GM12873 (cell line): ENCODE results near the gene SUPT7L.

ENCODE experiments used
- CTCF ChIP-seq: IDR thresholded peaks from 2 replicates; pipeline ENCODE4 v1.5.1; 2012; ENCODE audit warnings: low read depth, mild to moderate bottlenecking, moderate library complexity, low read length, control low read depth; ENCODE audit not compliant: insufficient read depth; ENCODE audit errors: missing control alignments

The SUPT7L gene

DNA sequence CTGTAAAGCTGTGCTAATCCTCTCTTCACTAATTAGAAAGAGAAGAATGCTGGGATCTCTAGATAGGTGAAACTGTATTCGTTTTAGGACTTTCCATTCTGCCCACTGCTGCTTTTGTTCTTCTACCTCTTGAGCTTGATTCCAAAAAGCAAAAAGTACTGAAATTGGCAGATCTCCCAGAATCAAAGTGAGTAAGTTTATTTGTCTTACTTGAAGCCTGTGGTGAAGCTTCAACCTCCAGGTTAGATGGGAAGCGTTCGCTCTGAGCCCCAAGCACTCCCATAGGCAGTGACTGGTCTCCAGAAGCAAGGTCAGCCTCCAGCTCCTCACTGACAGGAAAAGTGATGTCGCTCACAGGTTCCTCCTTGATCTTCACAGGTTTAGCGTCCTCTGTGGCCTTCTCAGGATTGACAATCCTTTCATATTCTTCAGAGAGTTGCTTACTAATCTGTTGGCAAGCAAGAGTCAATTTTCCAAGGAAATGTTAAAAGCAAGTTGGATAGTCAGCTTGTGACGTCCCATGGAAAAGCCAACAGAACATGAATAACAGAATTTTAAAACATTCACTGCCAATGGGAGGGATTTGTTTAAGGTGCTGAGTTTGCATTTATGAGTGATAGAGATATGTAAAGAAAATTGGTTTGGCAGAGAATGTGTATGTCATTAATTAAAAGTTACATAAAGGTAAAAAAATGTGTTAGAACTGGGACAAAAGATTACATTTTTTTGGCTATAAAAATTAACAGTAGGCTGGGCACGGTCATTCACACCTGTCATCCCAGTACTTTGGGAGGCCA lies 8.1 kb downstream of the SUPT7L start:
- TF ChIP-seq CTCF = no peak

DNA sequence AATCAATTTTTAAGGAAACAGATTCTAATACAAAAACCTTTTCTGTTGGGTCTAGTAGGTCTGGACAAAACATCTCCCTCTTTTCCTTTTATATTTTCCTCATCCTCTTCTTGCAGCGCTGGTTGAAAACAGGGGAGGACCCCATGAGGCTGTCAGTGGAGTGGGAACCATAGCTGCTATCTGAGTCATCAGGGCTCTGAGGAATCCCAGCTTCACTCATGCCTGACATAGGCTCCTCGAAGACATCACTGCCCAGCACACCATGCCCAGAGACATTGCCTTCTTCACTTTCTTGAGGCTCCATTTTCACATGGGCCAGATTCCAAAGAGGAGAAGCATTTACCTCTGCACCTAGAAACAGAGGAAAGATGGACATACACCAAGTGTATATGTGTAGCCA lies 10.0 kb downstream of the SUPT7L start:
- TF ChIP-seq CTCF = no peak

- TF ChIP-seq CTCF = no peak
Observed at GRCh38 chr2:27652790-27653189, 10.6 kb downstream of the SUPT7L start.

GRCh38 chr2:27652341-27652740 lies 11.1 kb downstream of the SUPT7L start:
- no peak for TF ChIP-seq CTCF

DNA sequence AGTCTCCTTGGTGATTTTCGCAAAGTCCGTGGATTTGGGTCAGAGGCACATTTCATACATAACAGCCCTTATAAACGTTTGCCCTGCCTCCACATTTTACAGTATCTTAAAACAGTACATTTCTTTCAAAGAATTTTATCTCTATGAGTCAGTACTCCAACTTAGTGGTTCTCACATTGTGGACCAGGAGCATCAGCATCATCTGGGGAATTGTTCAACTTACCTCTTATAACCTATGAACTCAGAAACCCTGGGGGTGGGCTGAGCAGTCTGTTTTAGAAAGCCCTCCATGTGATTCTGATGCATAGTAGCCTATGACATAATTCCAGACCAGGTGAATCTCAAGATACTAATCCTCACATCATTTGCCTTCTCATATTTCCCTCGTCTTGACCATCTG lies 12.4 kb downstream of the SUPT7L start:
- no peak for TF ChIP-seq CTCF

DNA sequence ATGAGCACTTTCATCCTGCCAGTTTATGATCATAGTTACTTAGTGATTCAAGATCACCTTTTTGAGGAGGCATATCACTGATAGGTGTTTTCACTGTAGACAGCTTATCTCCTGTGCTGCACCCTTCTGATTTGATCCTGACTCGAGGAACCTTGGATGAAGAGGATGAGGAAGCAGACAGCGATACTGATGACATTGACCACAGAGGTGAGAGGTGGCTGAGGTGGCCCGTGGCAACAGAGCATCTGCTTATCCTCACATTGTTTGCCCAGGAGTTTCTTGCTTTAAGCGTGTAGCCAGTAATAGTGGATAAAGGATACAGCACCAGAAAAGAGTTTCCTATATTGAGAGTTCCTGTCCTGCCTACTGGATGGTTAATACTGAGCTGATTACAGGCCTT lies 15.7 kb downstream of the SUPT7L start:
- TF ChIP-seq CTCF = no peak

- TF ChIP-seq CTCF = no peak
Observed at GRCh38 chr2:27647289-27647688, 16.1 kb downstream of the SUPT7L start.
